Measurements from ENCODE around the gene DRD1.
"Not testable (repeated sequence)": the region's sequence is repeated elsewhere in the genome, so short reads cannot be mapped to it uniquely, and the experiment has no call there.

The DRD1 gene

GRCh38 chr5:175424594-175424993 lies 19.4 kb downstream of the DRD1 start:
- DNase-seq = not testable (repeated sequence)

- DNase-seq = no peak
Observed at GRCh38 chr5:175422058-175422457, 21.9 kb downstream of the DRD1 start.

GRCh38 chr5:175420383-175420782 lies 23.6 kb downstream of the DRD1 start:
- DNase-seq = no peak

- DNase-seq = no peak
Observed at GRCh38 chr5:175418251-175418650, 25.7 kb downstream of the DRD1 start.

GRCh38 chr5:175417384-175417783 lies 26.6 kb downstream of the DRD1 start:
- no peak for DNase-seq

- no peak for DNase-seq
Observed at GRCh38 chr5:175415303-175415702, 28.7 kb downstream of the DRD1 start.

GRCh38 chr5:175410926-175411325 lies 33.1 kb downstream of the DRD1 start:
- DNase-seq = no peak

- no peak for DNase-seq
Observed at GRCh38 chr5:175406300-175406699, 37.7 kb downstream of the DRD1 start.

GRCh38 chr5:175397590-175398297 lies 46.2 kb downstream of the DRD1 start:
- not testable (repeated sequence) for DNase-seq

GRCh38 chr5:175395430-175395829 lies 48.6 kb downstream of the DRD1 start:
- not testable (repeated sequence) for DNase-seq

- DNase-seq = no peak
Observed at GRCh38 chr5:175394601-175395000, 49.4 kb downstream of the DRD1 start.

GRCh38 chr5:175393897-175394296 lies 50.1 kb downstream of the DRD1 start:
- DNase-seq = no peak

- DNase-seq = no peak
Observed at GRCh38 chr5:175392236-175392635, 51.7 kb downstream of the DRD1 start.

GRCh38 chr5:175390352-175391083 lies 53.5 kb downstream of the DRD1 start:
- DNase-seq = no peak

Measured in fibroblast of skin of abdomen (primary cell).